NCI-H146 treated with DMSO at 0.1 percent for 48 hours (cell line): ENCODE measurements around the gene SMIM24.

Source experiments
- DNase-seq: peaks from one replicate; lab custom pipeline; 2025; ENCODE audit not compliant: unreplicated experiment; lab: John Stamatoyannopoulos, UW

Gene SMIM24

DNA sequence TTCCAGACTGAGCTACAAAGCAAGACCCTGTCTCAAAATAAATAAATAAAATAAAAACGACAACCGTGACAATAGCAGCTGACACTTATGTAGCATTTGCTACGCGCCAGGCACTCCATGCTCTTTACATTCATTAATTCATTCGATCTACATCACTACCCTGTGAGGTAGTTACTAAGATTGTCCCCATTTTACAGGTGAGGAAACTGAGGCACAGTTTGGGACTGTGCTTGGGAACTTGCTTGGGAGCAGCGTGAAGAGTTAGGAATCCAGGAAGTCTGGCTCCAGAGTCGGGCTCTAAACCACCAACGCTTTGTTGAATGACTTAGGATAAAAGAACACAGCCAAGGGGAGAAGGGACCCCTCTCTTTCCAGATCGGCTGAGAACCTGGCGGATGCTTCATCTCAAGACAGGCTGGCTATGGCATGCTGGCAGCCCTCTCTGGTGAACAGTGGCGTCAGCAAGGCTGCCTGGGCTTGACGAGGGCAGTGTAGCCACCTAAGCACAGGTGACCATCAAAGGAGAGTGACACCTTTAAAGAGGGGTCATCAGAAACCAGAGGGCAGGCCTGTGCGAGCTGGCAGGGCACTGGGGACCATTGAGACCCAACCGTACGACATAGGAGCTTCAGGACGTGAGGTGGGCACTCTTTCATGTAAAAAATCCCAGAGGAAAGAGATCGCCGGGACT is 19.6 kb upstream of the SMIM24 start:
- DNase-seq: no peak

DNA sequence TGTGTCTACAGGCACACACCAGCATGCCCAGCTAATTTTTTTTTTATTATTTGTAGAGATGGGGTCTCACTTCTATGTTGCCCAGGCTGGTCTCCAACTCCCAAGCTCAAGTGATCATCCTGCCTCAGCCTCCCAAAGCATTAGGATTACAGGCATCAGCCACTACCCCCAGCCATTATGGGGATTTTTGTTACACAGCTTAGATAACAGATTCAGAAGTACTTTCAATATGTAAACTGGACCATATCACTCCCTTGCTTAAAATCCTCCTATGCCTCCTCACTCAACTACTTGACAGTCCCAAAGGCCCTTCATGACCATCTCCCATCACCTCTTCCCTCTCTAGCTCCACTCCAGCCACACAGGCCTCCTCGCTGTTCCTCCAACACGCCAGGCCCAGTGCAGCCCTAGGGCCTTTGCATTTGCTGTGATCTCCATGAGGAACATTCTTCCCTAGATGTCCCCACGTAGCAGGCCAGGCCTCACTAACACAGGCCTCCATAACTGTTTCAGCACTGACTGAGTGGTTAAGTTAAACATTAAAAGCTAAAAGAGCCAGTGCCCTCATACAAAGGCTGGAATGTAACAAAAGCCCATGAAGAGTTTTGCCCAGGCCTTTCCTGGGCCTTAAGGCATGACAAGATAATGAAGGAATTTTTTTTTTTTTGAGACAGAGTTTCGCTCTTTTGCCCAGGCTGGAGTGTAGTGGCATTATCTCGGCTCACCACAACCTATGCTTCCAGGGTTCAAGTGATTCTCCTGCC is 17.6 kb upstream of the SMIM24 start:
- DNase-seq: no peak

DNA sequence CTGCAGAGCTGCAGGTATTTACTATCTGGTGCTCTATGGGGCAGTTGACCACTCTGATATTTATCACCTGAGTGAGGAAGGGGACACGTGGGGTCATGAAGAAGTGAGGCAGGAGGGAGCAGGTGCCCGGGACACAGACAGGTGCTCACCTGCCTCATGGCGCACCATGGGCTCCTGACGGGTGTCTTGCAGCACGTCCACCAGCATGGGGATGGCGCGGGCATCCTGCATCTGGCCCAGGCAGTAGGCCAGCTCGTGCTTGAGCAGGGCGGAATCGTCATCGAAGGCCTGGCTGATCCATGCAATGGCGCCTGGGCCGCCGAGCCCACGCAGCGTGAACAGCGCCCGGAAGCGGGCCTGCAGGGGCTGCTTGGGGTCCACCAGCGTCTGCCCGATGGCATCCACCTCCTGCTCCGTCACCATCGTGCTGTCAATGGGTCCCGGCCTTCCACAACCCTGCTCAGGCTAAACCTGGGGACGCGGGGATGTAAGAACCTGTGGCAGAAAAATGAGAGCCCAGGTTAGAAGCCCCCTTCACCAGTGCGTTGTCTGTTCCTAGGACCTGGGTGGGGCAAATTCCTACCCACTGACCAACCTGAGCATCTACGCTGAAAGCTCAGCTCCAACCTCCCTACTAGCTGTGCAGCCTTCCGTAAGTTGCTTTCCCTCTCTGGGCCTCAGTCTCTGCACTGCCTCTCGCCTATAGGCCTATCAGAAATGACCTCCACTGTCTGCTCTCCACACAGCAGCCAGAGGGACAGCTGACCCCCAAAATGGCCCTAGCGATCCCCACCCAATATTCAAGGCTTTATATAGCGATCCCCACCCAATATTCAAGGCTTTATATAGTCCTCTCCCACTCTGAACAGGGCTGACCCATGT is 16.3 kb upstream of the SMIM24 start:
- DNase-seq: no peak

DNA sequence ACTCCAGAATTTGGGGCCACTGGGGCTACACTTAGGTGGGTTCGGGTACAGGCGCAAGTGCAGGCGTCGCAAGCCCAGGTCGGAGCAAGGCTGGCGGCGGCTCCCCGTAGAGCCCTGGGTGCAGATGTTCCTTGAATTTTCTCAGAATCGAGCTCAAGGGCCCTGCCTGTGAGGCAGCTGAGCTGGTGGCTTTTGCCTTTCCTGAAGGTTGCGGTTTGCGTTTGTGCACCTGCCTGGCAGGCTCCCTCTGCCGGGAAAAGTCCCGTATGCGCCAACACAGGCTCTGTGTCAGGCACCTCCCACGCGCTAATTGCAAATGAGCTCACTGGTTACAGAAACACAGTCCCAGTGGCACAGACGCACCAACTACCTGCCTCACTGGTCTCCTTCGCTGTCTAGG is 14.2 kb upstream of the SMIM24 start:
- no peak for DNase-seq

DNA sequence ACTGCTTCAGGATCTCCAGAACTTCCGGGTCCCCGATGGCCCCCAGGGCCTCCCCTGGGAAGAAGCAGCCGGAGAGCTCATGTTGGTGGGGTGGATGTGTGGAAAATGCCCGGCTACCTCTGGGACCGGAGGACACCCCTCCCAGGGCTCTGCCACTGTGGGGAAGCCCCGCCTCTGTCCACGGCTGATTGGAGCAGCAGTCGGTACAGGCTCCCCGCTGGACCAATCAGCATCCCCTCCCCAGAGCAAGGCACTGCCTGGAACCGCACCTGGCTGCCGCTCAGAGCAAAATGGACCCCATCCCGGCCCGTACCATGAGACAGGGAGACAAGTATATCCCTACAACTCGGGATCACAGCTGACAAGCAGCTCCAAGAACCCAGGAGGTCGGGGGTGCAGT is 13.7 kb upstream of the SMIM24 start:
- no peak for DNase-seq

DNA sequence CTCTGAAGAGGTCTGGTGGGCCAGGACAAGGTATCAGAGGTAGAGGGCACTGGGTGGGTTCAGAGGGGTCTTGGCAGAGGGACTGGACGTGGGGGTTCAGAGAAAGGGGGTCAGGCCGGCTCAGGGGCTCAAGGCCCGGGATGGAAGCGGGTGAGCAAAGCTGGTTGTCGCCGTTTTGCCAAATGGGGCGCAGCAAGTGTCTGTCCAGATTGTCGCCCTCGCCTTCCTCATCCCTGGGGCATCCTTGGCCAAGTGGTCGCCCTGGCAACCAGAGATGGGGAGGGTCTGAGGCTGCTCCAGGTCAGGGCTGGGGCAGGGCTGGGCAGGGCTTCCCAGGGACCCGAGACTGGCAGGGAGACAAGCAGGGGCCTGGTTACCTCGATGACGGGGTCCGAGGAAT is 13.3 kb upstream of the SMIM24 start:
- no peak for DNase-seq

DNA sequence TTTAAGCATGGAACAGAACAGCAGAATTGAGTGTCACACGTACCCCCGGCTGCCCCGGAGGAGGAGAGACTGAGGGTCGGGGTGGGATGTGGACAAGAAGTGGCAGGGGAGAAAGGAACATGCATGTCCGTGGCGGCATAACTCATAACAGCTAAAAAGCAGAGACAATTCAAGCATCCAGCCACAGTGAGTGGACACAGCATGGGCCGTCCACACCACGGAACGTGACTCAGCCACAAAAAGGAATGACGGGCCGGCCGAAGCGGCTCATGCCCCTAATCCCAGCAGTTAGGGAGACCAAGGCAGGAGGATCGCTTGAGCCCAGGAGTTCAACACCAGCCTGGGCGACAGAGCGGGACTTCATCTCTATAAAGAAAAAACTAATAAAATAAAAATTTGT is 12.6 kb upstream of the SMIM24 start:
- DNase-seq: no peak

DNA sequence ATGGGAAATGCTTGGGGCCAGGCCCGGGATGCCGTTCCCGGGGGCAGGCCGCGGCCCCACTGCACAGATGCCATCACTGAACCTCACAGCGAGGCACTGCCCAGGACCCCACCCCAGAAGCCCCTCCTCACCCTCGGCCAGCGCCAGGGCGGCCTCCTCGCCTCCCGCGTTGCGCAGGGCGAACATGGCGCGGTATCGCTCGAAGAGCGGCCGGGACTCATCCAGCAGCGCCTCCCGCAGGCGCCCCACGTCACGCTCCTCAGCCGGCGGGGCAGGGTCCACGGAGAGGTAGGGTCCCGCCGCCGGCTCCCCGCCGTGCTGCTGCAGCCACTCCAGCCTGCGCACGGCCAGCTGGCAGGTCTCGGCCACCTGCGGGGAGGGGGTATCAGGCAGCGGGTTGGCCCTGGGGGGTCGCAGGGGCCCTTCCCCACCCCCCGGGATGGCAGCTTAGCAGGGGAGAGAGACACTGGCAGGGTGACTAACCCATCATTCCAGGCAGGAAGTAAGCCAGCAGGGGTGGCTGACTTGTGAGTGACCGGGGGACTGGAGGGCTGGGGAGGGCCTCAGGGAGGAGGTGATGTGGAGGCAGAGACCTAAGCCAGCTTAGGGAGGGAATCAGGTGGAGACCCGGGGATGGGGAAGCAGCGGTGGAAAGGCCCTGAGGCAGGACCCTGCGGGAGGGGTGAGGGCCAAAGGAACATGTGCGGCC is 12.0 kb upstream of the SMIM24 start:
- no peak for DNase-seq

DNA sequence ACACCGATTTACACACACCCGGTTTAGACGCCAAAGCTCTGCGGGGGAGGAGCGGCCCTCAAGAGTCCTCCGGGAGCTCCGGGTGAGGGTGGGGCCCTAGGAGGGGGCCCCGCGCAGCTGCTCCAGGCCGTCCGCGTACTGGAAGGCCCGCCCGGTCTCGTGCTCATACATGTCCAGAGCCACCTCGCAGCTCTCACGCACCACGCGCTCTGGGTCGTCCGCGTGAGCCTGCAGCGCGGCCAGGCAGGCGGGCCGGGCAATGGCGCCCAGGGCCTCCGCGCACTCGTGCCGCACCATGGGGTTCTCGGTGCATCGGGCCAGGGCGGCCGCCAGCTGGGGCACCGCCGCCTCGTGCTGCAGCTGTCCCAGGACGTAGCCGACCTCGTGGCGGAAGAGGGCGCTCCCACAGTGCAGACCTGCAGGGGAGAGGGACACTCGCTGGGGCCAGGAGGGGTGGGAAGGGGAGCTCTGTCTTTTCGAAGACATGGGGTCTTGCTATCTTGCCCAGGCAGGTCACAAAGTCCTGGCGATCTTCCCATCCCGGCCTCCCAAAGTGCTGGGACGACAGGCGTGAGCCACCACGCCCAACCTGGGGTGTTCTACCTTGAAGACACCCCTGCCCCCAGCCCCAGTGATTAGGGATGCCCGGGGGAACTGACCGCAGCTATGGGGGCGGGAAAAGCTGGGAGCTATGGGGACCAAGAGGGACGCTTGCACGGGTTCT is 11.2 kb upstream of the SMIM24 start:
- no peak for DNase-seq

DNA sequence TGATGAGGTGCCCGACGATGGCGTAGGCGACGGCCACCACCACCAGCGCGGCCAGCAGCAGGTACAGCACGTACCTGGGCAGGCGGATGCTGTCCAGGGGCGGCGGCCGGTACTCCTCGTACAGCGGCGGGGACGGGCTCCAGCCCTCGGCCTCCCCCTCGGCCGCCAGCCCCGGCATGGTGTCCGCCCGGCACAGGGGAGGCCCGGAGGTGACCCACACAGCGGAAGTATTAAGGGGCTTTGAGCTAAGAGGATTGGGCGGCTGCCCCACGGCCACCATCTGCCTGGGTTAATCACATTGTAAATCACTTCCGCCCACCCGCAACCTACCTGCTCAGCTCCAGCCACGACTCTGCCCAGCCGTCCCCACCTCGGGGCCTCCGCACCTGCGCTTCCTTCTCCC is 2.9 kb upstream of the SMIM24 start, which contains the start of gene SMIM44:
SMIM44 (minus strand) TSS at position 216 of the 403 bp plus-strand sequence; CDS start at position 178, 38 bp downstream.
- DNase-seq: peak; percentile 26

DNA sequence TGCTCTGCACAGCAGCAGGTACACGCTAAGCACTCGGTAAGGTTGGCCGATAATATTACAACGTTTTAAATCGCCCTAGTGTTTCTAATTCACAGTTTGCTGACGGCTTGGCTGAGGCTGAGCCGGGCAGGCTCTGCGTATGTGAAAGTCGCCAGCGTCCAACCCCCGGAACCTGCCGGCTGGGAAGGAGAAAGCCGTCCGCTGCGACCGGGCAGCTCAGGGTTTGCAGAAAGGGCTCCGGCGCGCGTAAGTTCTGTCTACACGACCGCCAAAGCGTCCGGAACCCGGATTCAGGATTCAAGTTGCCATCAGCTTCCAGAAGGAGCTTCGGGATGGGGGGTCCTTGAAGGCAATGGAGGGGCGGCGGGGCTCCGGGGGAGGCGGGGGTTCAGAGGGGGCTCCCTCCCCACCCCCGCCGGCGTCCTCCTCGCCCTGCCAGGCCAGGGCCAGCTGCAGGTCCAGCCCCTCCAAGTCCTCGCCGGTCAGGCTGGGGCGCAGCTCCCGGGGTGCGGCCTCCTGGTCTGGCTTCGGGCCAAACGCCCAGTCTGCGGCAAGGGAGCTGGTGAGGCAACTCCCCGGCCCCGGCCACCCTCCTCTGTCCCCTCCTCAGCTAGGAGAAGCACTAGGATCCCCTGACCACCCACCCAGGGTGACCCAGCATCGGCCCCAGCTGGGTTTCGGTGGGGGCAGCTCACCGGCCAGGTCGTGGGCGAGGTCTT is 2.3 kb upstream of the SMIM24 start:
- DNase-seq: no peak

DNA sequence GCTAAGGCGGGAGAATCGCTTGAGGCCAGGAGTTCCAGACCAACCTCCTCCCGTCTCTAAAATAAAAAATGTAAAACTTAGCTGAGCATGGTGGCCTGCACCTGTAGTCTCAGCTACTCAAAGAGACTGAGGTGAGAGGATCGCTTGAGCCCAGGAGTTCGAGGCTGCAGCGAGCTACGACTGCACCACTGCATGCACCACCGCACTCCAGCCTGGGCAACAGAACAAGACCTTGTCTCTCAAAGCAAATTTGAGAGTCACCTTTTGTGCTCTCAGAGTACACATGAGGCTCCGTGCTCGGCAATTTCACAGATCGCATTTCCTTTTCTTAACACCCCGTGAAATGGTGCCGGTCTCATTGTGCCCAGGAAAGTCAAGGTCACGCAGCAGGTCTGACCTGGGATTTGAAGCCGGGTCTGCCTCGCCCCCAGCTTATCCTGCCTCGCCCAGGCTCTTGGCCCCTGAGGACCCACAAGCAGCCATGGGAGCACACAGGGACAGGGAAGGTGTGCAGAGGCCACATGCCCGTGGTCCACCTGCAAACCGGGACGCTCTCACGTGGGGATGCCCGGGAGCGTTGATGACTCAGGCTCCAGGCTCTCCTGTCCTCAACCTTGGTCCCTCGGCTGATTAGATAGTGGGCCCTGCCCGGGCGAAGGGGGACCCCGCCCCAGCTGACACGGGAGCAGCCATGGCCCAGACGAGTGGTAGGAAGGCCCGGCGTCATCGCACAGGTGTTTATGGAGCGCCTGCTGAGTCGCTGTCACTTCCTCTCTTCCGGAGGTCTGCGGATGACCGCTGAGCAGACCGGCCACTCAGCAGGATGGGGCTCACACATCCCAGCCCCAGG is 1.1 kb upstream of the SMIM24 start:
- no peak for DNase-seq

DNA sequence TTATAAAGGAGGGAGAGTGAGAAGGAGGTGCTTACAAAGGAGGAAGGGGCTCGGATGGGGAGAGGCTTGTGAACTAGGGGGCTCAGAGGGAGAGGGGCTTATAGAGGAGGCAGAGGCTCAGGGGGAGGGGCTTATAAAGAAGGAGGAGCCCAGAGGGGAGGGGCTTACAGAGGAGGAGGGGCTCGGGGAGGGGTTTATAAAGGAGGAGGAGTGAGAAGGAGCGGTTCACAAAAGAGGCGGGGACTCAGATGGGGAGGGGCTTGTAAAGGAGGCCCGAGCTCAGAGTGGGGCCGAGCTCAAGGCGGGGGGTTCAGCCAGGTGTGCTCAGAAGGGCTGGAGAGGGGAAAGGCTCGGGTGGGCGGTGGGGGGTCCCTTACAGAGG is 500 bp downstream of the SMIM24 start:
- DNase-seq: peak; percentile 32

DNA sequence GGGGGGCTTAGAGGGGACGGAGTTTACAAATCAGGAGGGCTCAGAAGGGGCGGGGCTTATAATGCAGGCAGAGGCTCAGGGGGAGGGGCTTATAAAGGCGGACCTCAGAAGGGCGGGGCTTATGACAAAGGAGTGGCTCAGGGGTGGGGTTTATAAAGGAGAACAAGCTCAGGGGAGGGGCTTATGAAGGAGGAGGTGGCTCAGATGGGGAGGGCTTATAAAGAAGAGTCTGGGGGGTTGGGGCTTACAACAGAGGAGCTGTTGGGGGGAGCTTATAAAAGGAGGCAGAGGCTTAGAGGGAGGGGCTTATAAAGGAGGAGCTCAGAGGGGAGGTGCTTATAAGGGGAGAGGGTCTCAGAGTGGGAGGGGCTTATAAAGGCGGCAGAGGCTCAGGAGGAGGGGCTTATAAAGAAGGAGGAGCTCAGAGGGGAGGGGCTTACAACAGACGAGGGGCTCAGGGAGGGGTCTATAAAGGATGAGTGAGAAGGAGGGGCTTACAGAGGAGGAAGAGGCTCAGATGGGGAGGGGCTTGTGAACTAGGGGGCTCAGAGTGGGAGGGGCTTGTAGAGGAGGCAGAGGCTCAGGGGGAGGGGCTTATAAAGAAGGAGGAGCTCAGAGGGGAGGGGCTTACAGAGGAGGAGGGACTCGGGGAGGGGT is 1.0 kb downstream of the SMIM24 start:
- peak; percentile 32 for DNase-seq

DNA sequence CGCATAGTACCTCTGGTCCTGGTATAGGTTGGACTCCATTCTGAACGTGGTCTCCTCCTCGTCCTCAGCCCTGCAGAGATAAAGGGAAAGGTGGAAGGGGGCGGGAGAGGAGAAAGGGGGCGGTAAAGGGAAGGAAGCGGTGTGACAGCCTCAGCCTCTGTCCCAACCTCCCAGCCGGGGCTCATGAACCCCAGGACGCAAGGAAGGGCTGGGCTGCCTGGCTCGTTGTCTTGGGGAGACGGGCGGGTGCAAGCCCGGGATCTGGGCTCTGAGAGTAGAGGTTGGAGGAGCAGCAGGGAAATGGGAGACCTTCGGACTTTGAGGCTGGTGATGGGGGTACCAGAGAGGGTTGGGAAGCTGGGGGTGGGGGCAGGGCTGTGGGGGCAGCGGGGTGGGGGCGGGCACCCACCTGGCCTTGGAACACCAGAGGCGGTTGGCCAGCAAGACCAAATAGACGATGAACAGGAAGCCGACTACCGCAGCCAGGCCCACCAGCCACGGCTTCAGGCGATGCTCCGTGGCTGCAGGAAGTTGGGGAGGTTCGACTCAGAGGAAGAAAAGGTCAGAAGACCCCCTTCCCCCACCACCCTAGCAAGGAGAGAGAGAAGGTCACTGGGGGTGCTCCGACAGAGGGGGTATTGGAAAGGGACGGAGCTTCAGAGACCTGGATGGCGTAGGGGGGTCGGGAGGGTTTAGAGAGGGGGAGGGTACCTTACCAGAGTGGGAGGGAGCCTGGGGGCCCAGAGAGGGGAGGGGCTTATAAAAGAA is 1.7 kb downstream of the SMIM24 start:
- no peak for DNase-seq

DNA sequence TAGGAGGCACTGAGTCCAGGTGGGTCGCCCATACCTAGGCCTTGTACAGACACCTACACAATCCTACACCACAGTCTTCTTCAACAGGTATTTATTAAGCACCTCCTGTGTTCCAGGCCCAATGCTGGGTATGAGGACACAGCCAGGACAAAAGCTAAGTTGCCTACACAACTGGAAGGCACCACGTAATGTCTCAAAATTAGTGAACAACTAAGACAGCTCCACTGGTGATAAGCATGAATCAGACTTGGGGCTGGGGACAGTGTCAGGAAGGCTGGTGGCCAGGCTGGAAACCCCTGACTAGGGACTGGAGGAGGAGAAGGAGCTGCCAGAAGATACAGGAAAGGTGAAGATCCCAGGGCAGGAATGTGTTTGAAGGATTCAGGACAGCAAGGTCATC is 2.4 kb downstream of the SMIM24 start:
- DNase-seq: no peak

DNA sequence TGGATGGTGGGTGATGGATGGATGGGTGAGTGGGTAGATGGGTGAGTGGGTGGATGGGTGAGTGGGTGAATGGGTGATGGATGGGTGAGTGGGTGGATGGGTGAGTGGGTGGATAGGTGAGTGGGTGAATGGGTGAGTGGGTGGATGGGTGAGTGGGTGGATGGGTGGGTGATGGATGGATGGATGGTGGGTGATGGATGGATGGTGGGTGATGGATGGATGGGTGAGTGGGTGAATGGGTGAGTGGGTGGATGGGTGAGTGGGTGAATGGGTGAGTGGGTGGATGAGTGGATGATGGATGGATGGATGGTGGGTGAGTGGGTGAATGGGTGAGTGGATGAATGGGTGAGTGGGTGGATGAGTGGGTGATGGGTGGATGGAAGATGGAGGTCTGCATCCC is 2.8 kb downstream of the SMIM24 start:
- no peak for DNase-seq

DNA sequence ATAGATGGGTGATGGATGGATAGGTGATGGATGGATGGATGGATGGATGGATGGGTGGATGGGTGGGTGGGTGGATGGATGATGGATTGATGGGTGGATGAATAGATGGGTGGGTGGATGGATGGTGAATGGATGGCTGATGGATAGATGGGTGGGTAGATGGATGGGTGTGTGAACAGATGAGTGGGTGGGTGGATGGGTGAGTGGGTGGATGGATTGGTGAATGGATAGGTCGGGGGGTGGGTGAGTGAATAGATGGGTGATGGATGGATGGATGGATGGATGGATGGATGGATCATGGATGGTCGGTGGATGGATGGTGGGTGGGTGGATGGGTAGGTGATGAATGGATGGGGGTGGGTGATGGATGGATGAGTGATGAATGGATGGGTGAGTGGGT is 3.5 kb downstream of the SMIM24 start:
- DNase-seq: no peak
